Skin epidermis (tissue), 12 donors: ENCODE data around the gene ZCCHC7.
A peak's percentile ranks its signal among the peaks of the same experiment; 100 is the strongest.

ENCODE experiments used
- H3K27ac ChIP-seq, 21 experiments: fragments of 200-600 bp; sonication (generic) in 11 of 21; one replicate each; pipeline ENCODE4 v1.5.0; 2020; ENCODE audit warnings: mild to moderate bottlenecking in 3 of 21, inconsistent platforms in 2 of 21, moderate library complexity in 2 of 21
- H3K4me3 ChIP-seq, 7 experiments: fragments of 200-600 bp; sonication (generic) in 2 of 7; one replicate each; pipeline ENCODE4 v1.5.0; 2020; ENCODE audit warnings: inconsistent platforms in 2 of 7, mild to moderate bottlenecking in 2 of 7, moderate library complexity in 1 of 7

Gene ZCCHC7

GRCh38 chr9:37117956-37118355, 2.4 kb upstream of the ZCCHC7 start:
- no peak overlapping the region for H3K27ac ChIP-seq
- no peak overlapping the region for H3K4me3 ChIP-seq

- peak overlapping the region in 1 of 21 experiments; percentile 96 for H3K27ac ChIP-seq
- H3K4me3 ChIP-seq: peak overlapping the region in 2 of 7 experiments; percentile 87 to 88
Measured at GRCh38 chr9:37119360-37119759, 1.0 kb upstream of the ZCCHC7 start.

DNA sequence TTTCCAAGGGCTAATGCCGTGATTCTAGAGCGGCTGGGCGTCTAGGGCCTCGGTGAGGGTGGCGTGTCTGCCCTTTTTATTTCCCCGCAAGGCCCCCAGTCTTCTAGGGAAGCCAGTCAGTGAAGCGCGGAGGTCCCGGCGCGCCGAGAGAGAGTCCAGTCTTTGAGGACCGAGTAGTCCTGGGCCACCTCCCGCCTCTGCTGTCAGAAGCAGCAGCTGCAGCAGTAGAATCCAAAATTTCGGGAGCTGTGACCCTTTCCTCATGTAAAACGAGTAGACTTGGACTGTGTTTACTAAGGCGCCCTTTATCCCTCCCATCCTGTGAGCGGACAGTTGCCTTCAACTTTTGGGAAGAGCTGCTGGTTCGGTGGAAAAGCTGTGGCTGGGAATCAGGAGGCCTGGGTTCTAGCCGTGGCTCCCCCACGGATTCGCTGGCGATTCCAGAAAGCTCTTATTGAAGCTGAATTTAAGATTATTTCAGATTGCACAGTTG, 515 bp downstream of the ZCCHC7 start:
- peak overlapping the region; percentile 72 to 99 (median 94) for H3K27ac ChIP-seq

DNA sequence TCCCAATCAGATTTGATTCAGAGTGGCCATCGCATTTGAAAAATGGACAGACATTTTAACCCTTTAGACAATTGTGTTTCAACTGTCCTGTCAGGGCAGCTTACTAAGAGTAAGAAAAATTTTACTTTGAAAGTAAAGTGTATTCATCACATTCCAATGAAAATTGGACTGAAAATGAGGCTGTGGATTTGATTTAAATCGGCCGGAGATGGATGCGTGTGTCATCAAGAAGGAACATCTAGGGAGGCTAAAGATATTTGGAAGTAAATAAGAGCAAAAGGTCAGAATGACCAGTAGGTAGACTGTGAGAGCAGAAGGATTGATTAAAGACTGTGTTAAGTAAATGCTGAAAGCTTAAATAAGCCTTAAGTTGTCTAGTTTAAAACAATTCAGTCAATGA, 1.5 kb downstream of the ZCCHC7 start:
- Histone ChIP-seq H3K27ac (no peak overlapping the region), H3K4me3 (peak overlapping the region in 2 of 7 experiments; percentile 55 to 87)

More for the DNA sequence above, 515 bp downstream of the ZCCHC7 start:
- H3K4me3 ChIP-seq: peak overlapping the region; percentile 55 to 93 (median 87)

GRCh38 chr9:37126214-37126788, 5.9 kb downstream of the ZCCHC7 start:
- H3K27ac ChIP-seq: no peak overlapping the region

DNA sequence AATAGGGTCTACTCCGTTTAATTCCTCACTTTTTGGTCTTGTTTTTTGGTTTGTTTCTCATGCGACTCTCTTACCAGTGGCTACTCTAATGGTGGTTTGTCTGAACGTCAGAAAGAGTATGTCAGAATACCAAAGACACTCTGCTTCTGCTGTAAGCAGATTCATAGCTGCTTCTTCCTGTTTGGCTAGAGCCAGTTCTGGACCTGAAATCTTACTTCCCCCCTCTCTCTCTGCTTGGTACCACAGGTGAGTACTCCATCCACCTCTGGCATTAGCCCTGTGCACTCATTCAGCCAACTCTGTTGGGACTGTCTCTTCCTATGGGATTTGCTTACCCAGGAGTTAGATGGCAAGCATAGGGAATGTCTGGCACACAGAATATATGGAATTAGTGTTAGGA, 6.6 kb downstream of the ZCCHC7 start:
- no peak overlapping the region for H3K4me3 ChIP-seq
- H3K27ac ChIP-seq: no peak overlapping the region

More at GRCh38 chr9:37126214-37126788, 5.9 kb downstream of the ZCCHC7 start:
- no peak overlapping the region for H3K4me3 ChIP-seq

GRCh38 chr9:37128051-37128450, 7.7 kb downstream of the ZCCHC7 start:
- Histone ChIP-seq H3K27ac (no peak overlapping the region), H3K4me3 (no peak overlapping the region)

DNA sequence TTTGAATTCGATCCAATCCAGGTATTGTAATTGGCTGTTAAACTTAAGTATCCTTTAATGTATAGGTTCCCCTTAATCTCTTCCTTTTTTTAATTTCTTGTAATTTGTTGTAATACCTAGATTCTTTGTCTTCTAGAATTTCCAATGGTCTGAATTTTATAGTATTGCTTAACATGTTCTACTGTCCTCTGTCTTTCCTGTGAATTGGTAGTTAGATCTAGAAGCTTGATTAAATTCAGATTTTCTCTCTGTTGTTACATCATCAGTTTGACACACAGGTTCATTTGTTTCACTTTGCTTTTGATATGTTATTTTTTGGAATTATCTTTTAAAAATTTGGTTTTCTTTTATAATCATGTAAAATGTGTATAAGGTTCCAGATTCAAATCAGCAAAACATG, 13.8 kb downstream of the ZCCHC7 start:
- H3K27ac ChIP-seq: no peak overlapping the region
- H3K4me3 ChIP-seq: no peak overlapping the region

DNA sequence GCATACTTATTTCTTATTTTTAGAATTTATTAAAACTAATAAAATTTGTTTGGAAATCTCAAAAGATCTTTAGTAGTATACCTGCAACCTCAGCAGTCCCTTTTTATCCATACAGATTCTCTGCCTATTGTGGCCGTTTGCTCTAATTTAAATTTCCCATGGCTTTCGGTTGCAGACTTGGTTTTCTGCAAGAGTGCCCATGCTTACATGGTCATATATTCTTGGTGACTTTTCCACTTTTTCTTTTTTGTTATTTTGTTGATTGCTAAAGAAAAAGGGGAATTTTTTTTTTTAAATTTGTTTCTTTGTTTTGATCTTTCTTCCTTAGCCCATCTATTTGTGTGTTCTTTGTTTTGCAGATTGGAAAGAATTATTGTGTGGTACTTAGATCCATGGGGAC, 20.6 kb downstream of the ZCCHC7 start:
- Histone ChIP-seq H3K4me3 (no peak overlapping the region), H3K27ac (no peak overlapping the region)

DNA sequence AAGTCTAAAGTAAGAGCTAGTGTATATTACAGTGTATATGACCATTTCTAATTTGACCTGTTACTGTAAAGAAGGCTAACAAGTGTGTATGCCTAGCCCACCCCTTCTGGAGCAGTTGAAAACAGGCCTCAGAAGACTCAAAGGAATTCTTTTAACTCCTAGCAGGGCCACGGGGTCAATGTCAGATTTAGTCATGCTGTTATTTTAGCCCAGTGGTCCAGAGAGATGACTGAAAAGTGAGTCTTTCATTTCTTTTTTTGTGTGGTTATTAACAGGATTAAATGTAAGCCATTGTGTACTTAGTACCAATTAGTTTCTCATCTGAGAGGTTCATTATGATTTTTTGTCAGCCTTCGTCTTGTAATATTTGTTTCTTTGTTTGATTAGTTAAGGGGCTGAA, 24.4 kb downstream of the ZCCHC7 start:
- Histone ChIP-seq H3K27ac (no peak overlapping the region), H3K4me3 (no peak overlapping the region)

- Histone ChIP-seq H3K4me3 (no peak overlapping the region), H3K27ac (peak overlapping the region in 9 of 21 experiments; percentile 6 to 70 (median 39))
Measured at GRCh38 chr9:37146410-37146809, 26.0 kb downstream of the ZCCHC7 start.

GRCh38 chr9:37148181-37148580, 27.8 kb downstream of the ZCCHC7 start:
- Histone ChIP-seq H3K4me3 (no peak overlapping the region), H3K27ac (no peak overlapping the region)

GRCh38 chr9:37149666-37150308, 29.4 kb downstream of the ZCCHC7 start:
- no peak overlapping the region for H3K4me3 ChIP-seq
- no peak overlapping the region for H3K27ac ChIP-seq

GRCh38 chr9:37150415-37150814, 30.0 kb downstream of the ZCCHC7 start:
- H3K27ac ChIP-seq: no peak overlapping the region
- H3K4me3 ChIP-seq: no peak overlapping the region

- no peak overlapping the region for H3K4me3 ChIP-seq
- no peak overlapping the region for H3K27ac ChIP-seq
Measured at GRCh38 chr9:37151812-37152211, 31.4 kb downstream of the ZCCHC7 start.

- Histone ChIP-seq H3K4me3 (no peak overlapping the region), H3K27ac (no peak overlapping the region)
Measured at GRCh38 chr9:37152365-37152764, 32.0 kb downstream of the ZCCHC7 start.

GRCh38 chr9:37155601-37156000, 35.2 kb downstream of the ZCCHC7 start:
- Histone ChIP-seq H3K27ac (no peak overlapping the region), H3K4me3 (no peak overlapping the region)

- H3K27ac ChIP-seq: no peak overlapping the region
- H3K4me3 ChIP-seq: no peak overlapping the region
Measured at GRCh38 chr9:37156205-37156604, 35.8 kb downstream of the ZCCHC7 start.

- Histone ChIP-seq H3K4me3 (no peak overlapping the region), H3K27ac (no peak overlapping the region)
Measured at GRCh38 chr9:37156781-37157356, 36.5 kb downstream of the ZCCHC7 start.

GRCh38 chr9:37157726-37158377, 37.5 kb downstream of the ZCCHC7 start:
- Histone ChIP-seq H3K4me3 (no peak overlapping the region), H3K27ac (no peak overlapping the region)

DNA sequence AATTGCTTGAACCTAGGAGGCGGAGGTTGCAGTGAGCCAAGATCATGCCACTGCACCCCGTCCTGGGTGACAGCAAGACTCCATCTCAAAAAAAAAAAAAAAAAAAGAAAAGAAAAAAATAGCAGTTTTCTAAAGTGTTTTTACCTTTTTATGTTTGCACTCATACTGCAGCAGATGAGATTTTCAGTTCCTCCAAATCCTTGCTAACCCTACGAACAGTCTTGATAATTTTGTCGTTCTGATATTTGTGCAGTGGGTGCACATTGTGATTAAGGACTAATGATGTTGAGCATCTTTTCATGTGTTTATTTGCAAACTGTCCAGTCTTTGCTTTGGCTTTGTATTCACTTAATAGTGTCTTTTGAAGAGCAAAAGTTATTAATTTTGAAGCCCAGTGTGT, 42.9 kb downstream of the ZCCHC7 start:
- Histone ChIP-seq H3K4me3 (no peak overlapping the region), H3K27ac (no peak overlapping the region)
